H9 (cell line): ENCODE results near the gene SERTAD2. TPM values are rescaled to one million over a fixed set of nuclear protein-coding genes. Genes with fewer than 3 reads are reported as not detected.

Experiments
- DNase-seq: peaks from one replicate; pipeline ENCODE4 v3.0.0-alpha.2; 2017
- H2AFZ ChIP-seq: one replicate; pipeline ENCODE4 v1.6.1; 2013; ENCODE audit warnings: mild to moderate bottlenecking, low read length, control low read depth, moderate library complexity
- H2AK5ac ChIP-seq: 2 replicates; pipeline ENCODE4 v1.6.1; 2013; ENCODE audit warnings: low read length, control low read depth, mixed read lengths; ENCODE audit not compliant: insufficient read length
- H2BK120ac ChIP-seq: one replicate; pipeline ENCODE4 v1.6.1; 2013; ENCODE audit warnings: low read depth, mild to moderate bottlenecking, low read length, control low read depth, inconsistent platforms; ENCODE audit not compliant: poor library complexity, severe bottlenecking
- H2BK12ac ChIP-seq: 2 replicates; pipeline ENCODE4 v1.6.1; 2013; ENCODE audit warnings: low read length, control low read depth, mixed read lengths, low read depth; ENCODE audit not compliant: insufficient read length
- H2BK15ac ChIP-seq: 2 replicates; pipeline ENCODE4 v1.6.1; 2013; ENCODE audit warnings: low read depth, low read length, control low read depth
- H2BK20ac ChIP-seq: one replicate; pipeline ENCODE4 v1.6.1; 2013; ENCODE audit warnings: low read depth, mild to moderate bottlenecking, low read length, control low read depth, inconsistent platforms; ENCODE audit not compliant: poor library complexity, severe bottlenecking
- H2BK5ac ChIP-seq: 2 replicates; pipeline ENCODE4 v1.6.1; 2013; ENCODE audit warnings: low read length, control low read depth, mixed read lengths; ENCODE audit not compliant: insufficient read length
- H3K14ac ChIP-seq: 2 replicates; pipeline ENCODE4 v1.6.1; 2013; ENCODE audit warnings: low read length, control low read depth; ENCODE audit not compliant: insufficient read depth
- H3K18ac ChIP-seq: 2 replicates; pipeline ENCODE4 v1.6.1; 2013; ENCODE audit warnings: low read depth, mild to moderate bottlenecking, mixed read lengths, low read length, control low read depth; ENCODE audit not compliant: insufficient read length
- H3K23ac ChIP-seq: 2 replicates; pipeline ENCODE4 v1.6.1; 2013; ENCODE audit warnings: low read length, control low read depth, mixed read lengths, low read depth; ENCODE audit not compliant: insufficient read length
- H3K23me2 ChIP-seq: 2 replicates; pipeline ENCODE4 v1.6.1; 2013; ENCODE audit warnings: low read depth, mild to moderate bottlenecking, mixed read lengths, low read length, control low read depth; ENCODE audit not compliant: insufficient read length, poor library complexity, severe bottlenecking
- H3K27ac ChIP-seq: 2 replicates; pipeline ENCODE4 v1.5.1; 2013; ENCODE audit warnings: low read length, control low read depth, mixed read lengths, low read depth; ENCODE audit not compliant: insufficient read length
- H3K27me3 ChIP-seq: 2 replicates; pipeline ENCODE4 v1.6.1; 2013; ENCODE audit warnings: low read length, control low read depth, inconsistent platforms; ENCODE audit not compliant: insufficient read depth
- H3K4ac ChIP-seq: 2 replicates; pipeline ENCODE4 v1.6.1; 2013; ENCODE audit warnings: low read depth, mild to moderate bottlenecking, control low read depth, inconsistent platforms, low read length, moderate library complexity
- H3K4me1 ChIP-seq: 2 replicates; pipeline ENCODE4 v1.6.1; 2013; ENCODE audit warnings: low read length, control low read depth, inconsistent platforms; ENCODE audit not compliant: insufficient read depth
- H3K4me2 ChIP-seq: 2 replicates; pipeline ENCODE4 v1.6.1; 2013; ENCODE audit warnings: low read length, control low read depth, mixed read lengths; ENCODE audit not compliant: insufficient read length, insufficient read depth
- H3K56ac ChIP-seq: 2 replicates; pipeline ENCODE4 v1.6.1; 2013; ENCODE audit warnings: low read depth, mild to moderate bottlenecking, mixed read lengths, low read length, control low read depth; ENCODE audit not compliant: insufficient read length
- H3K79me1 ChIP-seq: 2 replicates; pipeline ENCODE4 v1.6.1; 2013; ENCODE audit warnings: low read depth, mild to moderate bottlenecking, moderate library complexity, low read length, control low read depth, inconsistent platforms; ENCODE audit not compliant: insufficient read depth, poor library complexity, severe bottlenecking
- H3K79me2 ChIP-seq: 2 replicates; pipeline ENCODE4 v1.6.1; 2013; ENCODE audit warnings: low read length, control low read depth, inconsistent platforms; ENCODE audit not compliant: insufficient read depth
- H3K9ac ChIP-seq: 2 replicates; pipeline ENCODE4 v1.6.1; 2013; ENCODE audit warnings: low read length, control low read depth, mixed read lengths; ENCODE audit not compliant: insufficient read length; ENCODE audit errors: extremely low read depth
- H3K9me3 ChIP-seq: one replicate; pipeline ENCODE4 v1.6.1; 2013; ENCODE audit warnings: low read depth, low read length, inconsistent platforms; ENCODE audit not compliant: control insufficient read depth
- H3T11ph ChIP-seq: one replicate; pipeline ENCODE4 v1.6.1; 2013; ENCODE audit warnings: mild to moderate bottlenecking, low read length, control low read depth, inconsistent platforms
- H4K20me1 ChIP-seq: one replicate; pipeline ENCODE4 v1.6.1; 2013; ENCODE audit not compliant: control insufficient read depth, insufficient read length, insufficient read depth
- H4K5ac ChIP-seq: 2 replicates; pipeline ENCODE4 v1.6.1; 2013; ENCODE audit warnings: low read depth, mild to moderate bottlenecking, mixed read lengths, low read length, control low read depth; ENCODE audit not compliant: insufficient read length
- H4K8ac ChIP-seq: replicated peaks from 2 replicates; pipeline ENCODE4 v1.6.1; 2013; ENCODE audit warnings: low read length, control low read depth, mixed read lengths, low read depth; ENCODE audit not compliant: insufficient read length
- H4K91ac ChIP-seq: 2 replicates; pipeline ENCODE4 v1.6.1; 2013; ENCODE audit warnings: low read depth, mild to moderate bottlenecking, moderate library complexity, mixed read lengths, low read length, control low read depth; ENCODE audit not compliant: insufficient read length
- H3K27ac Mint-ChIP-seq, 3 experiments: 2 replicates in 2 of 3; 3 replicates in 1 of 3; pipeline ENCODE4 v1.8.0; 2020 to 2021; ENCODE audit warnings: mixed read lengths in 3 of 3, mild to moderate bottlenecking in 1 of 3, moderate library complexity in 1 of 3
- H3K27me3 Mint-ChIP-seq: 2 replicates; pipeline ENCODE4 v1.8.0; 2021; ENCODE audit warnings: low read depth, mild to moderate bottlenecking, moderate library complexity, mixed read lengths
- H3K36me3 Mint-ChIP-seq, 3 experiments: 2 replicates in 2 of 3; 3 replicates in 1 of 3; pipeline ENCODE4 v1.8.0; 2020 to 2021; ENCODE audit warnings: low read depth in 3 of 3, mixed read lengths in 3 of 3; ENCODE audit not compliant: insufficient read depth in 1 of 3
- H3K4me1 Mint-ChIP-seq, 2 experiments: 2 replicates each; pipeline ENCODE4 v1.8.0; 2020; ENCODE audit warnings: mixed read lengths in 2 of 2
- H3K4me3 Mint-ChIP-seq, 2 experiments: 2 replicates in 1 of 2; 3 replicates in 1 of 2; pipeline ENCODE4 v1.8.0; 2020 to 2021; ENCODE audit warnings: mild to moderate bottlenecking in 2 of 2, mixed read lengths in 2 of 2, moderate library complexity in 1 of 2
- H3K9me3 Mint-ChIP-seq, 2 experiments: 2 replicates in 1 of 2; 3 replicates in 1 of 2; pipeline ENCODE4 v1.8.0; 2020; ENCODE audit warnings: mild to moderate bottlenecking in 2 of 2, mixed read lengths in 2 of 2, moderate library complexity in 1 of 2
- WGBS: extraction: QIAGEN DNeasy Blood & Tissue Kit; methylation state at CpG from one replicate; pipeline ENCODE4 v1.1.7; 2013; ENCODE audit warnings: missing lambda C conversion rate, low lambda C conversion rate, mixed read lengths; ENCODE audit not compliant: insufficient read length; ENCODE audit errors: extremely low coverage; 5-methylcytosine and 5-hydroxymethylcytosine counted together
- total RNA-seq: library from RNA; stranded (reverse); gene quantifications from 2 replicates; pipeline ENCODE4 v1.2.1, GENCODE V29; 2021
- TF ChIP-seq, protein P1 (sequence below): fragments of 200-600 bp; sonication (generic); conservative IDR thresholded peaks from 3 replicates; pipeline ENCODE4 v1.8.0; 2021; ENCODE audit warnings: antibody characterized with exemption, mild to moderate bottlenecking

The SERTAD2 gene
- total RNA-seq, 1 experiment from 2014 or later, result 3.5 TPM

DNA sequence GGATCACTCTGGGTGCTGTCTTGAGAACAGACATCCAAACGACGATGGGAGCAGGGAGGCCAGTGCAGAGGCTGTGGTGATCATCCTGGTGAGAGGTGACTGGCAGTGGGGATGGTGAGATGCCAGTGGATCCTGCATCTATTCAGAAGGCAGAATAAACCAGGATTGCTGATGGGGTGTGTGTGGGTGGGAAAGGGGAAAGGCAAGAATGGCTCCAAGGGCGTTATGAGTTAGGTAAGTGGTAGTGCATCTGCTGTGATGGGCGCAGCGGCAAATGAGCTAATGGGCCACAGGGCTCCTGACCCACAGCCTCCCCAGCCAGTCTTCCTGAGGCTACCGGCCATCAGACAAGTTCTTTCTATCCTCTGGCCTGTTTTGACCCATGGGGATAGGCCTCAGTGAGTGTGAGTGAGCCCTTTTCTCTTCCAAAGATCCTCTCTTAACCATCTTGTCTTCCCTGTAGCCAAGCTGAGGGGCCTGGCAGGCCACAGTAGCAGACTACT, 29.6 kb downstream of the SERTAD2 start:
- no peak for DNase-seq
- Histone ChIP-seq H2BK120ac (no peak overlapping the region), H3K18ac (no peak overlapping the region), H2BK20ac (no peak overlapping the region), H2AK5ac (no peak overlapping the region), H3K9ac (no peak overlapping the region), H3K9me3 (no peaks in the 10 kb centered on the region), H3K23me2 (no peaks in the 10 kb centered on the region), H3K23ac (no peak overlapping the region), H3K56ac (no peak overlapping the region), H4K91ac (no peak overlapping the region), H3K4me1 (peaks cover 2% of the 10 kb centered on the region; the same call in 1 of the 2 replicates), H3K79me2 (no peaks in the 10 kb centered on the region), H2AFZ (no peak overlapping the region), H4K5ac (no peak overlapping the region), H4K20me1 (no peaks in the 10 kb centered on the region), H3K14ac (no peak overlapping the region; the same call in 1 of the 2 replicates), H3K4ac (no peak overlapping the region), H3K27ac (no peak overlapping the region), H3K79me1 (no peaks in the 10 kb centered on the region), H3K4me2 (no peak overlapping the region), H2BK12ac (no peak overlapping the region), H2BK5ac (no peak overlapping the region), H4K8ac (no peak overlapping the region), H3K27me3 (no peaks in the 10 kb centered on the region), H3T11ph (no peak overlapping the region), H2BK15ac (no peak overlapping the region)
- no peaks in the 10 kb centered on the region for H3K9me3 Mint-ChIP-seq
- H3K36me3 Mint-ChIP-seq, result no peaks in the 10 kb centered on the region
- H3K4me3 Mint-ChIP-seq, result no peak overlapping the region
- no CpG with 5 or more reads among the region's 6 CpGs for WGBS
- H3K27ac Mint-ChIP-seq, result no peak overlapping the region
- H3K4me1 Mint-ChIP-seq, result peaks cover 39 to 59% of the 10 kb centered on the region in 2 experiments
- H3K27me3 Mint-ChIP-seq, result peaks cover 1% of the 10 kb centered on the region; the same call in 1 of the 2 replicates
- TF ChIP-seq, protein P1, sequence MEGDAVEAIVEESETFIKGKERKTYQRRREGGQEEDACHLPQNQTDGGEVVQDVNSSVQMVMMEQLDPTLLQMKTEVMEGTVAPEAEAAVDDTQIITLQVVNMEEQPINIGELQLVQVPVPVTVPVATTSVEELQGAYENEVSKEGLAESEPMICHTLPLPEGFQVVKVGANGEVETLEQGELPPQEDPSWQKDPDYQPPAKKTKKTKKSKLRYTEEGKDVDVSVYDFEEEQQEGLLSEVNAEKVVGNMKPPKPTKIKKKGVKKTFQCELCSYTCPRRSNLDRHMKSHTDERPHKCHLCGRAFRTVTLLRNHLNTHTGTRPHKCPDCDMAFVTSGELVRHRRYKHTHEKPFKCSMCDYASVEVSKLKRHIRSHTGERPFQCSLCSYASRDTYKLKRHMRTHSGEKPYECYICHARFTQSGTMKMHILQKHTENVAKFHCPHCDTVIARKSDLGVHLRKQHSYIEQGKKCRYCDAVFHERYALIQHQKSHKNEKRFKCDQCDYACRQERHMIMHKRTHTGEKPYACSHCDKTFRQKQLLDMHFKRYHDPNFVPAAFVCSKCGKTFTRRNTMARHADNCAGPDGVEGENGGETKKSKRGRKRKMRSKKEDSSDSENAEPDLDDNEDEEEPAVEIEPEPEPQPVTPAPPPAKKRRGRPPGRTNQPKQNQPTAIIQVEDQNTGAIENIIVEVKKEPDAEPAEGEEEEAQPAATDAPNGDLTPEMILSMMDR, result no peak
